GM13976 (cell line): ENCODE data around the gene RAMACL.

ENCODE experiments used
- DNase-seq: peaks from one replicate; pipeline ENCODE4 v3.0.0; 2012; ENCODE audit warnings: low spot score
- CTCF ChIP-seq: IDR thresholded peaks from 2 replicates; pipeline ENCODE4 v1.5.1; 2012; ENCODE audit warnings: borderline replicate concordance, mild to moderate bottlenecking; ENCODE audit not compliant: insufficient read depth; ENCODE audit errors: extremely low read depth, missing control alignments, control extremely low read depth
- in situ Hi-C: fragments of 300-500 bp; cut with MboI; formaldehyde crosslinking; loops from one replicate; pipeline ENCODE4 v1.12.0; 2022; ENCODE audit warnings: low sequenced_read_pairs, mixed read lengths, inconsistent platforms; ENCODE audit not compliant: unreplicated experiment

RAMACL gene

GRCh38 chr6:166618251-166618650 is 31.8 kb upstream of the RAMACL start:
- TF ChIP-seq CTCF, result no peak
- DNase-seq, result no peak
- in situ Hi-C loops, result no loop called here

GRCh38 chr6:166617359-166617758 is 30.9 kb upstream of the RAMACL start:
- in situ Hi-C loops, result no loop called here
- DNase-seq, result no peak

GRCh38 chr6:166616261-166617238 is 30.1 kb upstream of the RAMACL start:
- no peak for DNase-seq
- no peak for TF ChIP-seq CTCF
- in situ Hi-C loops, result no loop called here

More at GRCh38 chr6:166617359-166617758, 30.9 kb upstream of the RAMACL start:
- no peak for TF ChIP-seq CTCF

- TF ChIP-seq CTCF, result no peak
- in situ Hi-C loops, result no loop called here
- no peak for DNase-seq
These were observed 28.7 kb upstream of the RAMACL start for GRCh38 chr6:166615059-166615770.

GRCh38 chr6:166614589-166614988 is 28.1 kb upstream of the RAMACL start:
- in situ Hi-C loops, result no loop called here
- DNase-seq, result no peak
- TF ChIP-seq CTCF, result no peak

- DNase-seq, result no peak
- TF ChIP-seq CTCF, result no peak
- in situ Hi-C loops, result no loop called here
These were observed 27.7 kb upstream of the RAMACL start for GRCh38 chr6:166614171-166614583.
